ENCODE results near the gene HDAC10. TPM values are rescaled to one million over a fixed set of nuclear protein-coding genes. Genes with fewer than 3 reads are reported as not detected.

The HDAC10 gene
- total RNA-seq, 1 donor from 2014 or later: 36.8 TPM

- Mint-ChIP-seq H3K27ac (ENCODE audit: unreplicated experiment) (no peak overlapping the region), H3K4me3 (ENCODE audit: unreplicated experiment) (no peak overlapping the region), H3K9me3 (ENCODE audit: low read depth) (no peaks in the 10 kb centered on the region), H3K36me3 (ENCODE audit: low read depth) (peaks cover 9% of the 10 kb centered on the region), H3K27me3 (ENCODE audit: low read depth) (no peaks in the 10 kb centered on the region), H3K4me1 (ENCODE audit: low read depth) (peaks cover 25% of the 10 kb centered on the region)
- no peak for DNase-seq (ENCODE audit: low spot score)
- TF ChIP-seq CTCF (IDR thresholded peaks at IDR 0.05): peak; percentile 54
Measured at GRCh38 chr22:50272044-50272802, 21.2 kb upstream of the HDAC10 start.

- no peak for DNase-seq (ENCODE audit: low spot score)
Measured at GRCh38 chr22:50271519-50271970, 20.5 kb upstream of the HDAC10 start.

GRCh38 chr22:50270666-50271394, 19.8 kb upstream of the HDAC10 start:
- Mint-ChIP-seq H3K4me1 (ENCODE audit: low read depth) (peaks cover 25% of the 10 kb centered on the region), H3K4me3 (ENCODE audit: unreplicated experiment) (peak overlapping the region; percentile 64), H3K9me3 (ENCODE audit: low read depth) (no peaks in the 10 kb centered on the region), H3K27me3 (ENCODE audit: low read depth) (no peaks in the 10 kb centered on the region), H3K36me3 (ENCODE audit: low read depth) (peaks cover 8% of the 10 kb centered on the region), H3K27ac (ENCODE audit: unreplicated experiment) (peak overlapping the region; percentile 22)
- no peak for DNase-seq (ENCODE audit: low spot score)
- TF ChIP-seq CTCF (IDR thresholded peaks at IDR 0.05): no peak

More at GRCh38 chr22:50271519-50271970, 20.5 kb upstream of the HDAC10 start:
- peak overlapping the region; percentile 64 for H3K4me3 Mint-ChIP-seq (ENCODE audit: unreplicated experiment)
- H3K27me3 Mint-ChIP-seq (ENCODE audit: low read depth): no peaks in the 10 kb centered on the region
- peaks cover 25% of the 10 kb centered on the region for H3K4me1 Mint-ChIP-seq (ENCODE audit: low read depth)
- peak; percentile 66 for TF ChIP-seq CTCF (IDR thresholded peaks at IDR 0.05)
- H3K9me3 Mint-ChIP-seq (ENCODE audit: low read depth): no peaks in the 10 kb centered on the region
- no peak overlapping the region for H3K27ac Mint-ChIP-seq (ENCODE audit: unreplicated experiment)
- H3K36me3 Mint-ChIP-seq (ENCODE audit: low read depth): peaks cover 8% of the 10 kb centered on the region

- Mint-ChIP-seq H3K4me3 (ENCODE audit: unreplicated experiment) (peak within 1 kb of the TSS; percentile 64), H3K9me3 (ENCODE audit: low read depth) (no peaks in the 10 kb centered on the region), H3K4me1 (ENCODE audit: low read depth) (peaks cover 25% of the 10 kb centered on the region), H3K27ac (ENCODE audit: unreplicated experiment) (peak within 1 kb of the TSS; percentile 22), H3K36me3 (ENCODE audit: low read depth) (peaks cover 6% of the 10 kb centered on the region), H3K27me3 (ENCODE audit: low read depth) (no peaks in the 10 kb centered on the region)
- DNase-seq (ENCODE audit: low spot score): no peak
- TF ChIP-seq CTCF (IDR thresholded peaks at IDR 0.05): no peak
Measured at GRCh38 chr22:50269970-50270665, 19.1 kb upstream of the HDAC10 start, which contains the start of gene MAPK11. TSS of gene MAPK11 (minus strand) at chr22:50270380. CDS start at chr22:50270292, 88 bp downstream.

- no peak for DNase-seq (ENCODE audit: low spot score)
- Mint-ChIP-seq H3K27me3 (ENCODE audit: low read depth) (no peaks in the 10 kb centered on the region), H3K27ac (ENCODE audit: unreplicated experiment) (no peak overlapping the region), H3K4me3 (ENCODE audit: unreplicated experiment) (peak overlapping the region; percentile 63), H3K36me3 (ENCODE audit: low read depth) (peaks cover 3% of the 10 kb centered on the region), H3K9me3 (ENCODE audit: low read depth) (no peaks in the 10 kb centered on the region), H3K4me1 (ENCODE audit: low read depth) (peaks cover 25% of the 10 kb centered on the region)
- TF ChIP-seq CTCF (IDR thresholded peaks at IDR 0.05): no peak
Measured at GRCh38 chr22:50269573-50269969, 18.5 kb upstream of the HDAC10 start.
